GM11168 (cell line): ENCODE measurements around the gene HOXA4.

Source experiments
- in situ Hi-C: fragments of 300-500 bp; cut with MboI; formaldehyde crosslinking; loops from one replicate; pipeline ENCODE4 v1.12.0; 2022; ENCODE audit warnings: low sequenced_read_pairs; ENCODE audit not compliant: unreplicated experiment

HOXA4 gene

DNA sequence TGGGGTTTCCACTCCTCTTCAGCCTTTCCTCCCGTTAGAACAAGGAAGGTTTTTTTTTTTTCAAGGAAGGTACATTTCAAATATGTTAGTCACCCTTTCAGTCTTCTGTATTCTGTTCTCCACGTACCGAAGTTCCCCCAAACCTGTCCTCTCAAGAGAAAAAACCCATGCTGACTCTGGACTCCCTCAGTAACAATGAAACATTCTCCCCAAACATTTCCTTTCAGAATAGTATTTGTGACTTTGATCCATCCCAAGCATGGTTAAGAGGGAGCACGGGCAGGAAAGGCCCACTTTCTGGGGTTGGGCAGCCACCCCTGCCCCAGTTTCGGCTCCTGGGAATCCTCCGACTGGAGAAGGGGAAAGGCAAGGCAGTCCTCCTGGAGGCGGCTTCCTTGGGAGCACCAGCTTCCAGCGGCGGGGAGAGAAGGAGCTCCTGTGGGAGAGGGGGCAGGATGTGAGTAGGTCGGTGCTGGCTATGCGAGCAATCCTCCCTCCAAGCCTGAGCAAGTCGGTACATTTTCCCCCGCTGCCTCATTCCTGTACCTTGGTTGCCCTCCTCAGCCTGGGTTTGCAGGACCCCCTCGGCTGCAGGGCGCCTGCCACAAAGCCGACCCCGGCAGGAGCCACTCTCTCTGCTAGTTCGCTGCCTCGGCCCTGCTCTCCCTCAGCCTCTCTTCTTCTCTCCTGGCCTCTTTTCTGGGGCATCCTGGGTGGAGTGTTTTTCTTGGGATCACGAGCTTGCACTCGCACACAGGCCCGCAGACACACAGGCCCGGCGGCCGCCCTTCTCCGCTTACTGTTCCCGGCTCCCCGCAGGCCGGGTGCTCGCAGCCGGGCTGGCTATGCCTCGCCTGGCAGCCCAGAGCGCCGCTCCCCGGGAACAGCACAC lies 32.6 kb downstream of the HOXA4 start:
- in situ Hi-C loops, result loop anchor here (10.0 kb wide), 1 partner anchor 823 kb away; no protein-coding TSS in a partner anchor

DNA sequence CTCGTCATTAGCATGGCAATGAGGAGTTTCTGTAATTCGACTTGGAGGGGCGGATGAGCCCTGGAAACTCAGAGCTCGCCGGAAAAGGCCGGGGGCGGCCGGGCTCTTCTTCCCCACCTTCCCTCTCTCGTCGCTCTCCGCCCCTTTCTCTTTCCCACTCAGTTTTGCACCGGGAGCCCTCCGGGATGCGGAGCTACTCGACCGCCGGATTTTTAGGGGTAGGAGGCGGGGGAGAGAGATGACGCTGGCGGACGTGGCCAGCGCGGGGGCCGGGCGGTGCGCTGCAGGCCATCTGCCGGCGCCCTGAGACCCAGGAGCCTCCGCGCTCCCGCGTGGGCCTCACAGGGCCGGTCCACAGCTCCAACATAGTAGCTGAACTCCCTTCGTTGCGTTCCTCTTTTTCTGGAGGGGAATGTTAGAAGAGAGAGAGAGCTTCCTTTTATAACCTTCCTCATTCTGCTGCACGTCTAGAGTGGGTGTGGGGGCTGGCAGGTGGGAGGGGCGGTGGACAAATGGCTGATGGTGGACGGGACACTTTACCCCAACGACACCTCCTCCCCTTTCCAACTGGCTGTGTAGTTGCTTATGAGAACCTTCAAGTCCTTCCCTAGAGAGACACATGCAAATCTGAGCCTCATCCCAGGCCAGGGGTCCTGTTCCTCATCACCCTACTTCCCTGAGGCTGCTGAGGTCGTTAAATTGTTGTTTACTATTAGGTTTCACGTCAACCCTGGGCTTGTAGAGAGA lies 33.6 kb downstream of the HOXA4 start:
- in situ Hi-C loops, result loop anchor here (10.0 kb wide), 1 partner anchor 822 kb away; no protein-coding TSS in a partner anchor

DNA sequence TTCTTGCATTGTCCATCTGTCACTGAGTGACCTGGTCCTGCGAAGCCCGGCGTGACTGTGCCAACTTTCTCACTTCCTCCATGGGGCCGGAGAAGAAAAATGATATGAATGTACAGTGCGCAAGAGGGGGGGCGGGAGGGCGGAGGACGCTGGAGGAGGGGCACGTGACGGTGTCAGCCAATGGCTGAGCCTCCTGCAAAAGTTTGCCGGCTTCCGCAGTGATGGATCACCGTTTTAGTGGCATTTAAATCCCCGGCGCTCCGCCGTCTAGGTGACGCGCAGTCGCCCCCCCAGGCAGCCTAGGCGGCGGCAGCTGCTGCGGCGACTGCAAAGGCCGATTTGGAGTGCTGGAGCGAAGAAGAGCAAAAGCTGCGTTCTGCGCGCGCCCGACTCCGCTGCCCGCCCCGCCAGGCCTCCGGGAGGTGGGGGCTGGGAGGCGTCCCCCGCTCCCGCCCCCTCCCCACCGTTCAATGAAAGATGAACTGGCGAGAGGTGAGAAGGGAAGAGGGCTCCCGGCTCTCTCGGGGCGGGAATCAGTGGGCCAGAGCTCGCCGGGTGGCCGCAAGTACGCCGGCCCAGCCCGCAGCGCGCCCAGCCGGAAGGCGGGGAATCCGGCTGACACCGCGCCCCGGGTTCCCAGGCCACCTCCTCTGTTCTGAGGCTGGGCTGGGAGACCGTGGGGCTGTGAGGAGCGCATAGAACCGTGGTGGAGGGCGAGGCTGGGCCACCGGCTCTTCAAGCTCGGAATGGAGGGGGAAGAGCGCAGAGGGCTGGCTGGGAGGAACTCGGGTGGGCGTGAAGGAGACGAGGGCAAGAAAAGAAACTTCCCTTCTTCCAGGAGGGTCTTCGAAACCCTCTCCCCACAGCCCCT lies 34.4 kb downstream of the HOXA4 start, which contains the start of gene HOXA1:
HOXA1 (minus strand) TSS at position 104 of the 871 bp plus-strand sequence; CDS start at position 16, 88 bp downstream.
- in situ Hi-C loops, result loop anchor here (10.0 kb wide), 1 partner anchor 821 kb away; no protein-coding TSS in a partner anchor

DNA sequence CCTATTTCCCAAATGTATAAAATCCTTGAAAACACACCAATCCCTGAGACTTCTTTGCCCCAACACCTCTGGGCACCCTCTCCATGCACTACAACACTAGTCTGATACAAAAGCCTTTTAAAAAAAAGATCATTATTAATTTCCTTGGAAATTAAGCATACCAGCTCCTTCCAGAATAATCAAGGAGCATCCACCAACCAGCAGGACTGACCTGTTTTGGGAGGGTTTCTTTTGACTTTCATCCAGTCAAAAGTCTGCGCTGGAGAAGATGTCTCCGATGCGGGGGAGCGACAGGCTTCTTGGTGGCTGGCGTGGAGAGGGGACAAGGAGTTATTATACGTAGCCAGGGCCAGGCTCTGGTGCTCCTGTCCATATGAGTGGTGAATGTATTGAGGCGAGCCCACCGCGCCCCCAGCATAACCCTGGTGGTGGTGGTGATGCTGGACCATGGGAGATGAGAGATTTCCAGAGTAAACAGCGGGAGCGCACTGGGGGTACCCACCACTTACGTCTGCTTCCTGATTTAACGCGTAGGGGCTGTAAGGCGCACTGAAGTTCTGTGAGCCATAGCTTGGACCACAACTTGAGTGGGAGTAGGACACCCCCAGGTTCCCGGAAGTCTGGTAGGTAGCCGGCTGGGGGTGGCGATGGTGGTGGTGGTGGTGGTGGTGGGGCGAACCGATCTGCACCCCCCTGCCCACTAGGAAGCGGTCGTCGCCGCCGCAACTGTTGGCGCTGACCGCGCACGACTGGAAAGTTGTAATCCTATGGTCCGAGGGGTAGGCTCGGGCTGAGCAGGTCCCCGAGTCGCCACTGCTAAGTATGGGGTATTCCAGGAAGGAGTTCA lies 35.3 kb downstream of the HOXA4 start:
- in situ Hi-C loops, result loop anchor here (10.0 kb wide), 1 partner anchor 820 kb away; no protein-coding TSS in a partner anchor

DNA sequence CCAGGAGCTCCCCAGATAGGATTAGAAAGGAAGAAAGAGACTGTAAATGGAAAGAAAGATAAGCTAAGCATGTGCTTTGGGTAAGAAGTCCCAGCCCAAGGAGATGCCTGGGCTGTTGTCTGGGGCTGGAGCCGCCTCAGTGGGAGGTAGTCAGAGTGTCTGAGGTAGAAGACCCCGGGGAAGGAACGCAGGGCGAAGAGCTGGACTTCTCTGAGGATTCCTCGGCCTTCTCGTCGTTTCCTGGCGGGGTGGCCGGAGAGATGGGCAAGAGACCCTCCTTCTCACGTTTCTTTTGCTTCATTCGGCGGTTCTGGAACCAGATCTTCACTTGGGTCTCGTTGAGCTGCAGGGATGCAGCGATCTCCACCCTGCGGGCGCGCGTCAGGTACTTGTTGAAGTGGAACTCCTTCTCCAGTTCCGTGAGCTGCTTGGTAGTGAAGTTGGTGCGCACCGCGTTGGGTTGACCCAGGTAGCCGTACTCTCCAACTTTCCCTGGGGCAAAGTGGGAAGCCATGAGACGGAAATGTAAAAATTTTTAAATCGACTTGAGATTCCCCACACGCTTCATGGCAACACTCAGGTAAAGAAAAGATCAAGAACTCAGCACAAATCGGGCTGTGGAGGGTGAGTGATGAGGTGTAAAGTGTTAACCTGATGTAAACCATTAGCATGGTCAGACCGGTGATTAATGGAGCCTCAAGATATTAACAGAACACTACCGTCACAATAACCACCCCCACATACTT lies 36.1 kb downstream of the HOXA4 start:
- in situ Hi-C loops, result loop anchor here (10.0 kb wide), 1 partner anchor 820 kb away; no protein-coding TSS in a partner anchor

DNA sequence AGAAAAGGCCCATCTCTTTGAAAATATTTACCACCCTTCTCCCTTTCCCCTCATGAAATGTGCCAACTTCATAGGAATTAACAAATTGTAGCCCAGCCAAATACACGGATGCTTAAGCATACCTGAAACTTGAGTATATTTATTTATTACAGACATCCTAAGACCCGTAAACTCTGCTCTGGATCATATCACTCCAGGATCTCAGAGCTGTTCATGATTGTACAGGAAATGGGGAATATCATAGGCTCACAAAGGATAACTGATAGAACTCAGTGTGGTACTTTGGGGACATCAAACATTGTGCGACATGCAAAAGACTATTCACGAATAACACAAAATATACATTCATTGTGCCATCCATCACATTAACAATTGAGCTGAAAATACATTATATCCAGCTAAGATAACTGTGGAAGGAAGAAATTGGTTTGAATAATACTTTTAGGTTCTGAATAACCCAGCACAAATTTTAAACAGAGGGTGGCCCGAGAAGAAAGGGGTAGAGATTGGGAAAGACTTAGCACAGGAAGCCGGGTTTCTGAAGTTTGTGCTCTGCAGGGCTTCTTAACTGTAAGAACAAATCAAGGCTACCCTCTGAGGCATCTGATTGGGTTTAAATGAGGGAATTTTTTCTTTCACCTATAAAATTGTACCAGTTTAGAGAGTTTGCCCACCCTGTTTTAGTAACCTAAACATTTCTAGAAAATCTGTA lies 37.2 kb downstream of the HOXA4 start:
- in situ Hi-C loops, result loop anchor here (10.0 kb wide), 1 partner anchor 819 kb away; no protein-coding TSS in a partner anchor

DNA sequence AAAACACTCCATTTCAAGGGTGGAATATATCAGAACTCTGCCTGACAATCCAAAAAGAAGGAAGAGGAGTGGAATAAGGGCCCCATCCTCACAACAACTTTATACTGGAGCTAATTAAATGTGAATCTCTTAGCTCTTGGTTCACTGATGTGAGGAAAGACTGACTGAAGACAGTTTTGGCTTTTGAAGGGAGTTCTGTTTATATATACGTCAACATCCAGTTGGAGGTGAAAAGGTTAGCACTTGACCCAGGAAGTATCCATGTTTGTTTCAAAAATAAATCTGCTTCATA lies 37.8 kb downstream of the HOXA4 start:
- in situ Hi-C loops, result loop anchor here (10.0 kb wide), 1 partner anchor 818 kb away; no protein-coding TSS in a partner anchor

DNA sequence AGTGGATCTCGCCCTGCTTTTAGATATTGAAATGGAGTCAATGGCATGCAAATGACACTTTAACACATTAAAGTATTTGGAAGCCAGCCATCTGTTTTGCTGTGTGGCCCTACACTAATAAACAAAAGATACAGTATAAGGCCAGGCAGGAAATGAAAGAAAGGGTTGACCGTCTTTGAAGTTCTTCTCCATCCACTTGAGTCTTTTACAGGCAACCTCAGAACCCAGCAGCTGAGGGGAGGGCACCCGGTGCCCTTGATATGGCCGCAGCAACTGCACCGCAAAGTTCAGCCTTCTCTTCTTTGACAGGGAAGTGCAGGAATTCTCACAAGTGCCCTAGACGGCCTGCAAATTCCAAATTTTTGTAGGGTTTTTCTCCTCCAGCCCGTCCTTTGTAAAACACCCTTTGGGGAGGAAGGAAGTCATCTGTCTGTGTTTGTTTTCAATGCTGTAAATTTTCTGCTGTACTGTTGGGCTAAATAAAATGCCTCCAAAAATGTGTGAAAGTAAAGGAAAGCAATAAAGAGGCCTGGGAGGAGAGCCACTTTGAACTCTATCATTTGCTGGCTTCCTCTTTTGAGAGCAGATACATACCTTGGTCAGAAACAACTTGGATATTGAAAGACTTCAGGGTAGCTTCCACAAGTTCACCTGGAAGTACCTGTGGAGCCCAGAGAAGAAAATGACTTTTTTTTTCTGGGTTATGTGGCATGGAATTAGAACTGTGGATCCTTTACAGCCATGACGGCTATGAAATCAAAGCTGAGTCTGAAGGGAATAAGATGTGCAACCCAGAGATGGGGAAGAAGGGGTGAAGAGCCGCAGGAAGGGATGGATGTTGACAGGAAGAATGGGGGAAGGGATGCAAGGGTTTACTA lies 38.4 kb downstream of the HOXA4 start:
- in situ Hi-C loops, result loop anchor here (10.0 kb wide), 1 partner anchor 817 kb away; no protein-coding TSS in a partner anchor

DNA sequence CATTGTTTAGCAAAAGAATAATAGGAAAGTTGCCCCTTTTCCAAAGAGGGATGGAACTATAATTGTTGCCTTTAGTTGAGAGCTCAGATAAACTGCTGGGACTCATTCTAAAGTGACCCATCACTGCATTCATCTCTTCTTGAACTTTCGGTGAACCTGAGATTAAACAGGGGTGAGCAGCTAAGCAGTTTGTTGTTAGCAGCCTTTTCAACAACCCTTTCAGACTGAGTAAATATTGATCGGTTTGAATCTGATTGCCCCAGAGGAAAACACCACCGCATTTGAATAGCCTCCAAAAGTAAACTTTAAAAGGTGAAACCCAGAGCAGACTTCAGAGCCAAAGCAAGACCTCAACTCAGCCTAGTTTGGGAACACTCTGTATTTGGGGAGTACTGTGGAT lies 39.5 kb downstream of the HOXA4 start:
- in situ Hi-C loops, result loop anchor here (10.0 kb wide), 1 partner anchor 816 kb away; no protein-coding TSS in a partner anchor

DNA sequence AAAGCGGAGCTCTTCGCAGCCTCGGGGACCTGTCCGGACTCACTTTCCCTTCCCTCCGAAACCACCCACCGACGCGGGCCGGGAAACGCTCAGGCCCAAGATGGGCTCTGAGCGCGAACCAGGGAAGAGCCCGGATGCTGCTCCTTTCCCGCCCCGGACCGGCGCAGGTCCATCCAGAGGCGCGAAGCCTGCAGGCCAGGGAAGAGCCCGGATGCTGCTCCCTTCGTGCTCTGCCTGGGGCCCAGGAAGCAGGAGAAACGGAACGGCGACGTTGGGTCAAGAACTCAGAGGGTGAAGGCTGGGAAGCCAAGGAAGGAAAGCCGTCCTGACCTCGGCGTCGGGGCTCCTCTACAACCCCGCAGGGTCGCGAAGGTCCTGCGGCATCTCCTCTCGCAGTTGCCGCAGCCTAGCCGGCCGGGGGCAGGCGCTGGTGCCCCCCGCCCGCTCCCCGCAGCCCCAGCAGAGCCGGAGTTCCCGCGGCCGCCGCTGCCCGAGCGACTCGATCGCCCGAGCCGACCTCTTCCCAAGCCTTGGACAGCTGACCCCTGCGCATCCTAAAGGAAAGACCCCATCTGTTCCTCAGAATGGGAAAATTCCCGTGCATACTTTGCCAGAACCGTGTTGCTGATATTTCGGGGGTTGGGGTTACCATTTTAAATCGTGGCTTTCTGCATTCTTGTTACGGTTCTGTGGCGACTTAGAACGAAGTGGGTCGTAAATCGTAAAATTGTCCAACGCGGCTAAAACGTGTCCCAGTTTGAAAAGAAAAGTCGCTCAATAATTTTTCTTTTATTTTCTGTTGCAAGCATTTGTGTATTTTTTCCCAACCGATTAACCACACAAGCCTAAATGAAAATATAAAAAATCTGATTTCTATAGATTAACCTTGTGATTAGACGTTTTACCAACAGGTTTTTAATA lies 42.3 kb downstream of the HOXA4 start:
- in situ Hi-C loops, result no loop called here

DNA sequence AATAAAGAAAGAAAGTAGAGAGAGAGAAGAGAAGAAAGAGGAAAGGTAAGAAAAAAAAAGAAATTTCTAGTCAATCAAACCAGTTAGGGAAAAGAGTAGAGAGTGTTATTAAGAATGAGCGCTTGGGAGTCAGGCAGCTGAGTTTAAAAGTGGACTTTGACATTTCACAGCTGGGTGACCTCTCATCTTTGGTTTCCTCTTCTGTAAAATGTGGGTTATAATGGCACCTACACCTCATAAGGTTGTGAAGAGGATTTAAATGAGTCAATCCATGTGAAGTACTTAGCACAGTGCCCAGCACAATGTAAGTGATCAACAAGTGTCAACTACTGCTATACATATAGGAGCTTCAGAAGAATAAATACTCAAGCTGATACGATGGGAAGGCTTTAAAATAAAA lies 46.9 kb downstream of the HOXA4 start:
- in situ Hi-C loops, result no loop called here

DNA sequence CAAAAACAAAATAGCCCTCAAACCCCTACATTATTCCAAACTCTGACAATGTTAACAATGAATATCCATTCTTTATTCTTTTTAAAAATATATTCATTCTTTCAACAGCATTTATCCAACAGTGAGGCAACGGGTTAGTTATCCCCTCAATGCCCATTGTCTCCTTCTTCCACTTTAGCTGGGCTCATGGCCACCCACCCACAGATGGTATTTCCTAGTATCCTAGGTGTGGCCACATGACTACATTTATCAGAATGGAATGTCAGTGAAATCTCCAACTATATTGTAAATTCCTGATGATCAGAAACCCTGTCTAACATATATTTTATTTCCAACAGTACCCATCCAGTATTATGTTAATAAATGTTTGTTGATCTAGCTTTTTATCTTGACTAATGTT lies 48.4 kb downstream of the HOXA4 start:
- in situ Hi-C loops, result no loop called here

DNA sequence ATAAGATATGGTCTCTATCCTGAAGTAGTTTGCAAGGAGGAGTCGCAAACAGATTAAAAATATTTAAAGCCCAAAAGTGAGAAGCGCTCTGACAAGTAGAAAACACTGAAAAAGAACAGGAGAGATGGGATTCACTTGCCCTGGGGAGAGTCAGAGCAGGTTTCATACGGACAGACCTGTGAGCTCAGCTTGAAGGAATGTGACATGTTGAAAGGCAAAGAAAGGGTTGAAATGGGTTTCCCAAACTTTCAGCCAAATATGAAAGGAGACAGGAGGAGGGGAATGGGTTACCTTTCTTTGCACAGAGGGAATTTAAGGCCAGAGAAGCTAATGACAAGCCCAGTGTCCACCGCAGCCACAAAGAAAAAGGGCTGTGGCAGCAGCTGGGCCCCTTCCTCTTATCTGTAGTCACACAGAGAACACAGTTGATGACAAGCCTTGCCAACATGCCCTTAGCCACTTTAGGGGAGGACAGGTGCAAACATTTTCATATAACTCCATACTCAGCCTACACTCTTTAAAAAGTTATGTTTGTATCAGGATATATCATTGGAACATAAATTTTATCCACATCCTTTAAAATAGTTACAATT lies 49.6 kb downstream of the HOXA4 start:
- in situ Hi-C loops, result no loop called here

DNA sequence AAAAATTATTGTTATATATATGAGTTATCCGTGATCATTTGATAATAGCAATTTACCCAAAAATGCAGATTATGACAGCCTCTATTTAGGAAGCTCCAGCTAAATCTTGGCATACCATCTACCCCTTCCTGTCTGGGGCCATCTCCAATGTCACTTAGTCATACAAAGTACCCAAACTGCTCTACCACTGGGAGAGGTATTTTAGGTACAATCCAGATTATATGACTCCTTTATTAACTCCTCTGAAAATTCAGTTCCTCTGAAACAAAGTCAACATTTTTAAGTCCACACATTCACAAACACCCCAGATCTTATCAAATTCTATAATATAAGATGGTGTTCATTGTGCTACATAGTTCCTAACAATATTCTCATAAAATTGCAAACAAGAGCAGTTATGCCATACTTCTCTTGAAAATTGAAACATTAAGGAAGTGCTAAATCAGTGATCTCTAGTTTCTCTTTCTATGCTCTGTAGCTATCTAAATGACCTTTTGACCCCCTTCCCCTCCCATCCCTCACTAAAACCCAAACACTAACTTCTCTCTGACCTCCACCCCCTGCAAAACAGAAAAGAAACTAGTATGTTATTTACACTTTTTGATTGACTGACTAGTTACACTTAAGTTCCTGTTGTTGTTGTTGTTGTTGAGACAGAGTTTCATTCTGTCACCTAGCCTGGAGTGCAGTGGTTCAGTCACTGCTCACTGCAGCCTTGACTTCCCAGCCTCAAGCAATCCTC lies 51.2 kb downstream of the HOXA4 start:
- in situ Hi-C loops, result no loop called here
